Measurements from ENCODE around the gene PPAT.

GRCh38 chr4:56426273-56426672 lies 9.1 kb downstream of the PPAT start:
- TF ChIP-seq POLR2A (IDR thresholded peaks at IDR 0.05) (no peak), CTCF (IDR thresholded peaks at IDR 0.05) (no peak)

All from esophagus squamous epithelium (tissue), 4 donors.